ENCODE data around the gene FSD1. TPM values are rescaled to one million over a fixed set of nuclear protein-coding genes. Genes with fewer than 3 reads are reported as not detected.
A peak's percentile ranks its signal among the peaks of the same experiment; 100 is the strongest.

Gene FSD1
- total RNA-seq, result under 1 TPM in 2 of 4 donors, not detected in 2; 0.29 to 0.50 TPM

GRCh38 chr19:4304538-4305256 is at the start of gene FSD1:
TSS of gene FSD1 (plus strand) at chr19:4304598. CDS start at chr19:4304747, 149 bp downstream.
- 2% methylated on average over 7 of the region's 63 CpGs for WGBS
- H3K27me3 ChIP-seq, result peaks cover 0 to 56% (median 19%) of the 10 kb centered on the region in 4 donors
- no peak for DNase-seq (ENCODE audit: extremely low spot score)
- intact Hi-C loops (cut with DNase I), result no loop called here
- no peaks in the 10 kb centered on the region for H3K9me3 ChIP-seq
- no peak within 1 kb of the TSS for H3K27ac ChIP-seq (replicated peaks in 1 of 4)
- TF ChIP-seq CTCF (IDR thresholded peaks at IDR 0.05) (no peak), POLR2AphosphoS5 (IDR thresholded peaks at IDR 0.05) (no peak), POLR2A (IDR thresholded peaks at IDR 0.05; ENCODE audit: low read depth) (no peak), EP300 (IDR thresholded peaks at IDR 0.05) (no peak)
- peak within 1 kb of the TSS; percentile 22 to 52 (median 30) for H3K4me3 ChIP-seq
- peaks cover 0 to 8% (median 7%) of the 10 kb centered on the region in 4 donors for H3K4me1 ChIP-seq
- no peaks in the 10 kb centered on the region for H3K36me3 ChIP-seq

GRCh38 chr19:4256563-4256962 is 47.8 kb upstream of the FSD1 start:
- H3K9me3 ChIP-seq, result peaks cover 0 to 7% (median 5%) of the 10 kb centered on the region in 4 donors
- DNase-seq (ENCODE audit: extremely low spot score), result no peak
- H3K4me1 ChIP-seq, result no peaks in the 10 kb centered on the region
- H3K36me3 ChIP-seq, result peaks cover 84 to 100% (median 97%) of the 10 kb centered on the region in 4 donors
- TF ChIP-seq CTCF (IDR thresholded peaks at IDR 0.05) (no peak), EP300 (IDR thresholded peaks at IDR 0.05) (no peak), POLR2AphosphoS5 (IDR thresholded peaks at IDR 0.05) (no peak), POLR2A (IDR thresholded peaks at IDR 0.05; ENCODE audit: low read depth) (no peak)
- H3K27ac ChIP-seq (replicated peaks in 1 of 4), result no peak overlapping the region
- WGBS, result 98% methylated on average over 4 of the region's 4 CpGs
- intact Hi-C loops (cut with DNase I), result no loop called here
- no peaks in the 10 kb centered on the region for H3K27me3 ChIP-seq
- H3K4me3 ChIP-seq, result no peak overlapping the region

GRCh38 chr19:4257025-4257424 is 47.4 kb upstream of the FSD1 start:
- H3K4me1 ChIP-seq, result no peaks in the 10 kb centered on the region
- TF ChIP-seq POLR2AphosphoS5 (IDR thresholded peaks at IDR 0.05), result no peak
- TF ChIP-seq CTCF (IDR thresholded peaks at IDR 0.05), result no peak
- TF ChIP-seq POLR2A (IDR thresholded peaks at IDR 0.05; ENCODE audit: low read depth), result no peak
- TF ChIP-seq EP300 (IDR thresholded peaks at IDR 0.05), result no peak
- intact Hi-C loops (cut with DNase I), result no loop called here
- peaks cover 85 to 100% (median 97%) of the 10 kb centered on the region in 4 donors for H3K36me3 ChIP-seq
- H3K27me3 ChIP-seq, result no peaks in the 10 kb centered on the region
- WGBS, result 92% methylated on average over 6 of the region's 6 CpGs
- H3K9me3 ChIP-seq, result peaks cover 0 to 7% (median 5%) of the 10 kb centered on the region in 4 donors
- no peak for DNase-seq (ENCODE audit: extremely low spot score)
- H3K4me3 ChIP-seq, result no peak overlapping the region
- H3K27ac ChIP-seq (replicated peaks in 1 of 4), result no peak overlapping the region

- no peak overlapping the region for H3K27ac ChIP-seq (replicated peaks in 1 of 4)
- peaks cover 87 to 100% (median 97%) of the 10 kb centered on the region in 4 donors for H3K36me3 ChIP-seq
- no peak overlapping the region for H3K4me3 ChIP-seq
- peaks cover 0 to 7% (median 5%) of the 10 kb centered on the region in 4 donors for H3K9me3 ChIP-seq
- H3K4me1 ChIP-seq, result no peaks in the 10 kb centered on the region
- 100% methylated on average over 5 of the region's 28 CpGs for WGBS
- DNase-seq (ENCODE audit: extremely low spot score), result no peak
- intact Hi-C loops (cut with DNase I), result no loop called here
- TF ChIP-seq POLR2AphosphoS5 (IDR thresholded peaks at IDR 0.05) (no peak), POLR2A (IDR thresholded peaks at IDR 0.05; ENCODE audit: low read depth) (no peak), CTCF (IDR thresholded peaks at IDR 0.05) (no peak), EP300 (IDR thresholded peaks at IDR 0.05) (no peak)
- H3K27me3 ChIP-seq, result no peaks in the 10 kb centered on the region
Measured at GRCh38 chr19:4258181-4258580, 46.2 kb upstream of the FSD1 start.
